ENCODE results near the gene KIAA0825.

- TF ChIP-seq CTCF (IDR thresholded peaks at IDR 0.05) (no peak), POLR2A (IDR thresholded peaks at IDR 0.05) (no peak)
Observed at GRCh38 chr5:94545870-94546625, 72.4 kb downstream of the KIAA0825 start.

Measured in testis (tissue), 2 donors.